Astrocyte (in vitro differentiated cells and primary cell): ENCODE measurements around the gene NCOA4. TPM values are rescaled to one million over a fixed set of nuclear protein-coding genes. Genes with fewer than 3 reads are reported as not detected.

Experiments
- DNase-seq: peaks from one replicate; pipeline ENCODE4 v3.0.0-alpha.2; 2010; ENCODE audit warnings: low read depth
- FAIRE-seq: peaks from 2 replicates; lab custom pipeline; 2011; peaks lifted over from hg19 to GRCh38; lab: Jason Lieb, UNC
- H2AFZ ChIP-seq: 2 replicates; pipeline ENCODE4 v1.6.0; 2012; ENCODE audit warnings: low read depth, low read length, inconsistent platforms
- H3K27ac ChIP-seq: 2 replicates; pipeline ENCODE4 v1.5.1; 2011; ENCODE audit warnings: low read depth, low read length, inconsistent platforms
- H3K27me3 ChIP-seq: 2 replicates; pipeline ENCODE4 v1.6.0; 2011; ENCODE audit warnings: low read length, inconsistent platforms; ENCODE audit not compliant: insufficient read depth
- H3K36me3 ChIP-seq: 2 replicates; pipeline ENCODE4 v1.5.1; 2011; ENCODE audit warnings: low read length, inconsistent platforms; ENCODE audit not compliant: insufficient read depth
- H3K4me1 ChIP-seq: 2 replicates; pipeline ENCODE4 v1.5.1; 2011; ENCODE audit warnings: low read length, inconsistent platforms; ENCODE audit not compliant: insufficient read depth
- H3K4me2 ChIP-seq: 2 replicates; pipeline ENCODE4 v1.6.0; 2012; ENCODE audit warnings: low read length, inconsistent platforms
- H3K4me3 ChIP-seq: 2 replicates; pipeline ENCODE4 v1.5.1; 2011; ENCODE audit warnings: low read depth, mild to moderate bottlenecking, low read length, inconsistent platforms; ENCODE audit not compliant: insufficient read depth
- H3K79me2 ChIP-seq: 2 replicates; pipeline ENCODE4 v1.6.0; 2012; ENCODE audit warnings: mild to moderate bottlenecking, low read length, inconsistent platforms; ENCODE audit not compliant: insufficient read depth
- H3K9ac ChIP-seq: 2 replicates; pipeline ENCODE4 v1.6.0; 2012; ENCODE audit warnings: mild to moderate bottlenecking, low read length, inconsistent platforms
- H3K9me3 ChIP-seq: 2 replicates; pipeline ENCODE4 v1.5.1; 2012; ENCODE audit warnings: low read depth, mild to moderate bottlenecking, low read length, inconsistent platforms; ENCODE audit not compliant: insufficient read depth
- H4K20me1 ChIP-seq: 2 replicates; pipeline ENCODE4 v1.6.0; 2012; ENCODE audit warnings: low read length, inconsistent platforms; ENCODE audit not compliant: insufficient read depth
- H3K27ac Mint-ChIP-seq: one replicate; pipeline ENCODE4 v1.8.0; 2021; ENCODE audit warnings: mild to moderate bottlenecking, mixed read lengths; ENCODE audit not compliant: unreplicated experiment
- H3K27me3 Mint-ChIP-seq: one replicate; pipeline ENCODE4 v1.8.0; 2021; ENCODE audit warnings: low read depth, mixed read lengths; ENCODE audit not compliant: unreplicated experiment
- H3K36me3 Mint-ChIP-seq: one replicate; pipeline ENCODE4 v1.8.0; 2021; ENCODE audit warnings: low read depth, mixed read lengths; ENCODE audit not compliant: unreplicated experiment
- H3K4me1 Mint-ChIP-seq: one replicate; pipeline ENCODE4 v1.8.0; 2021; ENCODE audit warnings: low read depth, mixed read lengths; ENCODE audit not compliant: unreplicated experiment
- H3K4me3 Mint-ChIP-seq: one replicate; pipeline ENCODE4 v1.8.0; 2021; ENCODE audit warnings: mild to moderate bottlenecking, moderate library complexity, mixed read lengths; ENCODE audit not compliant: unreplicated experiment
- H3K9me3 Mint-ChIP-seq: one replicate; pipeline ENCODE4 v1.8.0; 2021; ENCODE audit warnings: mild to moderate bottlenecking, mixed read lengths; ENCODE audit not compliant: unreplicated experiment
- CTCF ChIP-seq: IDR thresholded peaks from 2 replicates; pipeline ENCODE4 v1.5.1; 2011; ENCODE audit warnings: low read depth, mild to moderate bottlenecking, inconsistent platforms, low read length, moderate library complexity; ENCODE audit not compliant: insufficient read depth
- EZH2 ChIP-seq: IDR thresholded peaks from 2 replicates; pipeline ENCODE4 v1.6.1; 2012; ENCODE audit warnings: mild to moderate bottlenecking, low read length, inconsistent platforms; ENCODE audit not compliant: insufficient read depth
- total RNA-seq: library from RNA; stranded (reverse); gene quantifications from 2 replicates; pipeline ENCODE4 v1.2.1, GENCODE V29; 2021

Gene NCOA4
- total RNA-seq, 1 donor from 2014 or later = 120 TPM

- DNase-seq (no peak), FAIRE-seq (no peak)
- no peak overlapping the region for H3K27ac Mint-ChIP-seq
- H3K4me1 ChIP-seq = no peaks in the 10 kb centered on the region
- H3K9me3 ChIP-seq = no peaks in the 10 kb centered on the region
- H3K9me3 Mint-ChIP-seq = peaks cover 2% of the 10 kb centered on the region
- H3K27ac ChIP-seq = no peak overlapping the region
- no peaks in the 10 kb centered on the region for H3K79me2 ChIP-seq
- no peak overlapping the region for H3K9ac ChIP-seq
- H2AFZ ChIP-seq = no peak overlapping the region
- H3K4me3 ChIP-seq = no peak overlapping the region
- no peaks in the 10 kb centered on the region for H3K36me3 ChIP-seq
- no peak overlapping the region for H3K4me3 Mint-ChIP-seq
- H3K27me3 ChIP-seq = no peaks in the 10 kb centered on the region
- H3K4me1 Mint-ChIP-seq = peaks cover 8% of the 10 kb centered on the region
- H4K20me1 ChIP-seq = no peaks in the 10 kb centered on the region
- H3K27me3 Mint-ChIP-seq = no peaks in the 10 kb centered on the region
- TF ChIP-seq EZH2 (no peak), CTCF (no peak)
- H3K4me2 ChIP-seq = no peak overlapping the region
- no peaks in the 10 kb centered on the region for H3K36me3 Mint-ChIP-seq
Observed at GRCh38 chr10:46073564-46073963, 43.1 kb upstream of the NCOA4 start.

- Mint-ChIP-seq H3K27ac (no peak overlapping the region), H3K36me3 (no peaks in the 10 kb centered on the region), H3K27me3 (no peaks in the 10 kb centered on the region), H3K9me3 (peaks cover 2% of the 10 kb centered on the region), H3K4me3 (no peak overlapping the region), H3K4me1 (peaks cover 8% of the 10 kb centered on the region)
- DNase-seq (no peak), FAIRE-seq (no peak)
- TF ChIP-seq EZH2 (no peak), CTCF (no peak)
- Histone ChIP-seq H3K36me3 (no peaks in the 10 kb centered on the region), H3K79me2 (no peaks in the 10 kb centered on the region), H3K9me3 (no peaks in the 10 kb centered on the region), H3K27ac (no peak overlapping the region), H3K4me1 (no peaks in the 10 kb centered on the region), H3K27me3 (no peaks in the 10 kb centered on the region), H3K9ac (no peak overlapping the region), H4K20me1 (no peaks in the 10 kb centered on the region), H3K4me2 (no peak overlapping the region), H2AFZ (no peak overlapping the region), H3K4me3 (no peak overlapping the region)
Observed at GRCh38 chr10:46070749-46071148, 40.3 kb upstream of the NCOA4 start.

GRCh38 chr10:46069771-46070463 lies 39.5 kb upstream of the NCOA4 start:
- no peak overlapping the region for H2AFZ ChIP-seq
- H3K27me3 ChIP-seq = no peaks in the 10 kb centered on the region
- no peaks in the 10 kb centered on the region for H3K27me3 Mint-ChIP-seq
- TF ChIP-seq CTCF (no peak), EZH2 (no peak)
- H3K79me2 ChIP-seq = no peaks in the 10 kb centered on the region
- H3K4me3 Mint-ChIP-seq = no peak overlapping the region
- no peaks in the 10 kb centered on the region for H4K20me1 ChIP-seq
- no peak overlapping the region for H3K27ac Mint-ChIP-seq
- H3K36me3 Mint-ChIP-seq = no peaks in the 10 kb centered on the region
- H3K4me2 ChIP-seq = no peak overlapping the region
- FAIRE-seq = no peak
- H3K27ac ChIP-seq = no peak overlapping the region
- H3K9me3 Mint-ChIP-seq = peaks cover 2% of the 10 kb centered on the region
- H3K9ac ChIP-seq = no peak overlapping the region
- H3K4me1 ChIP-seq = no peaks in the 10 kb centered on the region
- no peak for DNase-seq
- no peaks in the 10 kb centered on the region for H3K9me3 ChIP-seq
- H3K4me3 ChIP-seq = no peak overlapping the region
- H3K36me3 ChIP-seq = no peaks in the 10 kb centered on the region
- peaks cover 8% of the 10 kb centered on the region for H3K4me1 Mint-ChIP-seq
